NCI-H345 treated with DMSO at 0.1 percent for 48 hours (cell line): ENCODE data around the gene PDCD7.
"Not testable (repeated sequence)": the region's sequence is repeated elsewhere in the genome, so short reads cannot be mapped to it uniquely, and the experiment has no call there.

Experiments used
- DNase-seq: peaks from one replicate; lab custom pipeline; 2025; ENCODE audit not compliant: unreplicated experiment; lab: John Stamatoyannopoulos, UW

Gene PDCD7, protein sequence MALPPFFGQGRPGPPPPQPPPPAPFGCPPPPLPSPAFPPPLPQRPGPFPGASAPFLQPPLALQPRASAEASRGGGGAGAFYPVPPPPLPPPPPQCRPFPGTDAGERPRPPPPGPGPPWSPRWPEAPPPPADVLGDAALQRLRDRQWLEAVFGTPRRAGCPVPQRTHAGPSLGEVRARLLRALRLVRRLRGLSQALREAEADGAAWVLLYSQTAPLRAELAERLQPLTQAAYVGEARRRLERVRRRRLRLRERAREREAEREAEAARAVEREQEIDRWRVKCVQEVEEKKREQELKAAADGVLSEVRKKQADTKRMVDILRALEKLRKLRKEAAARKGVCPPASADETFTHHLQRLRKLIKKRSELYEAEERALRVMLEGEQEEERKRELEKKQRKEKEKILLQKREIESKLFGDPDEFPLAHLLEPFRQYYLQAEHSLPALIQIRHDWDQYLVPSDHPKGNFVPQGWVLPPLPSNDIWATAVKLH

DNA sequence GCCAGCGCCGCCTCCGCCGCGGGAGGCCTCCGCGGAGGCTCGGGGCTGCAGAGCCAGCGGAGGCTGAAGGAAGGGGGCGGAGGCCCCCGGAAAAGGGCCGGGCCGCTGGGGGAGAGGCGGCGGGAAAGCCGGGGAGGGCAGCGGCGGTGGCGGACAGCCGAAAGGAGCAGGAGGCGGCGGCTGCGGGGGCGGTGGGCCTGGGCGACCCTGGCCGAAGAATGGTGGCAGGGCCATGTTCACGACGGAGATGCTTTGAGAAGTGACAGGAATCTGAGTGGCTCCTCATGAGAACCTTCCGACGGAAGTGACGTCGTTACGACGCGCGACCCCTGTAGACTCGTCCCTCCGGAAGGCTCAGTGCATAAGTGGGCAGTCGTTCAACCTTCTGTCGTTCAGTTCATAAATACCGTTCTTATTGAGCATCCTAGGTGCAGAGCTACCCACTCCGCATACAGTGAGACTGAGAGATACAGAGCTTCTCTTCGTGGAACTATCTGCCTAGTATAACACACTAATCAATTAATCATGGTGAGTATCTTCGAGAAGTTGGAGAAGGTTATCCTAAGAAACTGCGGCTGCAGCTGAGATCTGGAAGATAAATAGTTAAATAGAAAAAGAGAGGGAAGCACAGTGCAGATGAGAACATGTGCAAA, at the start of gene PDCD7:
Gene PDCD7, minus strand, starts transcription at position 261 of the 653 bp plus-strand sequence. Its CDS starts 27 bp downstream, at position 234.
- peak; percentile 62 for DNase-seq

DNA sequence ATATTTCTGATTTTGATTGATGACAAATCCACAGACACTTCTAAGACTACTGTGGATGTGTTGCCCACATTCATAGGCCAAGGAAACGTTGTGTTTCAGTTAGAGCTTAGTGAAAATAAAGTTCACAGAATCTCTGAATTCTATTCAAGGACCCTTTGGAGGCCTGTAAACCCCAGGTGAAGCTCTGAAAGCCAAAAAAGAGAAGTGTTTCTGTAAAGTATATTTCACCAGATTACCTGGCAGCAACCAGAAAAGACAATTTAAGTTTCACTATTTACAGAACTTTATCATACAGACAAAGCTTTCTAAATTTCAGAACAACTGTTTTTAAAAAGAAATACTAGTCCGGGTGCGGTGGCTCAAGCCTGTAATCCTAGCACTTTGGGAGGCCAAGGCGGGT, 48.9 kb upstream of the PDCD7 start:
- no peak for DNase-seq

DNA sequence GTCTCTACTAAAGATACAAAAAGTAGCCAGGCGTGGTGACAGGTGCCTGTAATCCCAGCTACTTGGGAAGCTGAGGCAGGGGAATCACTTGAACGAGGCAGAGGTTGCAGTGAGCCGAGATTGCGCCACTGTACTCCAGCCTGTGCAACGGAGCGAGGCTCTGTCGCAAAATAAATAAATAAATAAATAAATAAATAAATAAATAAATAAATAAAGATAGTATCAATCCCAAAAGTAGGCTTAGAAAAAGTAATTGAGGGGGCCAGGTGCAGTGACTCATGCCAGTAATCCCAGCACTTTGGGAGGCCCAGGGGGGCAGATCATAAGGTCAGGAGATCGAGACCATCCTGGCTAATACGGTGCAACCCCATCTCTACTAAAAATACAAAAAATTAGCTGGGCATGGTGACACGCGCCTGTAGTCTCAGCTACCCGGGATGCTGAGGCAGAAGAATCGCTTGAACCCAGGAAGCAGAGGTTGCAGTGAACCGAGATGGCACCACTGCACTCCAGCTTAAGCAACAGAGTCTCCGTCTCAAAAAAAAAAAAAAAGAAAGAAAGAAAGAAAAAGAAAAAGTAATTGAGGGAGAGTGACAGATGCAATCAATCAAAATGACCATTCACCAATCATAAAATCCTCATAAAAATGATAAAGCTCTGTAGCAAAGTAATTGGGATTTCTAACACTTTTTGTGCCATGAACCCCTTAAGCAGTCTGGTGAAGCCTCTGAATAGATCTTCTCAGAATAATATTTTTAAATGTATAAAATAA, 48.2 kb upstream of the PDCD7 start:
- not testable (repeated sequence) for DNase-seq

DNA sequence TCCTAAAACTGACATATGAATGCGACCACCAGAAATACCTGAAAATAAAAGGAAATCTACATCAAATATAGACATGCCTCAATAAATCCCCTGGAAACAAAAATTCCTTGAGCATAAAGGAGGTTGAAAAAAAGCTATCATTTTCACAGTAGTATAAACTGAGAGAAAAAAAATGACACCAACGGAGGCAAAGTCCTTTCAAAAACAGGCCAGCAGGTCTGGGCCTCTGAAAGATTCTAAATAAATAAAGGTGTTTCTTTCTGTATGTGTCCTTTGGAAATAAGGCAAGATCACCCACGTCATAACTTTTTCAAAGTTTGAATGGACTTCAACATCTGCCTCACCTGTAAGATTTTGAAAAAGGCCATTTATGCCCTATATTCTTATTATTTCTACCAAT, 46.6 kb upstream of the PDCD7 start:
- DNase-seq, result no peak

DNA sequence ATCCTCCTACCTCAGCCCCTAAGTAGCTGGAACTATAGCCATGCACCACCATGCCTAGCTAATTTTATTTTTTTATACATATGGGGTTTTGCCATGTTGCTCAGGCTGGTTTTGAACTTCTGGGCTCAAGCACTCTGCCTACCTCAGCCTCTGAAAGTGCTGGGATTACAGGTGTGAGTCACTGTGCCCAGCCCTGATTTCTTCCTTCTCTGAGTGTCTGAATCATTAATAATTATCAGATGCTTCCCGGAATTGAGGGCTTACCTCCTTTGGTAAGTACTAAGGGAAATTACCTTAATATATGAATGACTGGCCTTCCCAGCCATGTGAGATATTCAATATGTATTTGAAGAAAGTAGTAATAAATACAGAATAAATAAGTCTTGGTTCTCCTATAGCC, 44.3 kb upstream of the PDCD7 start:
- no peak for DNase-seq

DNA sequence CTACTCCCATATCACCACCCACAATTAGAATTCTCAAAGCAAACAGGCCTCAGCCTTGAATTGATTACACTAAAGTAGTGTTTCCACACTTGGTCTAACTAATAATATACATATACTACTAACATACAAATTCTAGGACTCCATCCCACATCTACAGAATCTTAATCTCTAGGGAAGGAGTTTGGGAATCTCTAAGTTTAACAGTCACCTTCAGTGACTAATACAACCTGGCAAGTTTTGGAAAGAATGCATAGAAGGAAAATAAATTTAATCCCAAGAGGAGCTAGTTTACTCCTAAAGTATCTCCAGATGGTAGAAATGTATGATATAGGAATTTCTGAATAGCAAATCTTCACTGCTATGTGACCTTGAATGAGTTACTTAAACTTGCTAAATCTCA, 42.4 kb upstream of the PDCD7 start:
- DNase-seq, result no peak

DNA sequence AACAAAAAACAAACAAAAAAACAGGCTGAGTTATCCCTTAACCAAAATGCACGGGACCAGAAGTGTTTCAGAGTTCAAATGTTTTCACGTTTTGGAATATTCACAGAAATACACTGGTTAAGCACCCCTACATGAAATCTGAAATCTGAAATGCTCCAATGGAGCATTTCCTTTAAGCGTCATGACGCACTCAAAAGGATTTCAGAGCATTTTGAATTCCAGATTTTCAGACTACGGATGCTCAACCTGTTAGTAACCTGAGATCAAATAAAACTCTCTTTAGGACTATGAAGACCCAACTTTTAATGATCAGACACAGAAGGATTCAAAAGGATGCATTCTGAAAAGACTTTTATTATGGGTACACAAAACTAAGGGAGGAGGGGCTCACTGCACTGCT, 41.9 kb upstream of the PDCD7 start:
- DNase-seq, result no peak

DNA sequence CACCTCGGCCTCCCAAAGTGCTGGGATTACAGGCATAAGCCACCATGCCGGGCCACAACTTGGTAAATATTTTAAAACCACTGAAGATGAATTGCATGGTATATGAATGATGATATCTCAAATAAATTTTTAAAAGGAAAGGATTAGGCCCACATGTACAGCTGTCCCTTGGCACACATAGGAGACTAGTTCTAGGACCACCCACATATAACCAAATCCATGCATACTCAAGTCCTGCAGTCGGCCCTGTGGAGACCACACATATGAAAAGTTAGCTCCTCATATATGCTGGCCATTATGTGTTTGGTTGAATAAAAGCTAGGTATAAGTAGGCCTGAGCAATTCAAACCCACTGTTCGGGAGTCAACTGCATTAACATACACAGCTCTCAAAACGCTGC, 40.9 kb upstream of the PDCD7 start:
- DNase-seq, result no peak

DNA sequence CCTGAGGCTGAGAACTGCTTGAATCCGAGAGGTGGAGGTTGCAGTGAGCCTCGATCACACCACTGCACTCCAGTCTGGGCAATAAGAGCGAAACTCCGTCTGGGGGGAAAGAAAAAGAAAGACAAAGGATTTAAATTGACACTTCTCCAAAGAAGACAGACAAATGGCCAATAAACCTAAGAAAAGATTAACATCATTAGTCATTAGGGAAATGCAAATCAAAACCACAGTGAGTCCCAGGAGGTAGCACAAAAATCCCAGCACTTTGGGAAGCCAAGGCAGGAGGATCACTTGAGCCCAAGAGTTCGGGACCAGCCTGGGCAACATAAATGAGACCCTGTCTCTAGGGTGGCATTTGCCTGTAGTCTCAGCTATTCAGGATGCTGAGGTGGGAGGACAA, 38.9 kb upstream of the PDCD7 start:
- no peak for DNase-seq

DNA sequence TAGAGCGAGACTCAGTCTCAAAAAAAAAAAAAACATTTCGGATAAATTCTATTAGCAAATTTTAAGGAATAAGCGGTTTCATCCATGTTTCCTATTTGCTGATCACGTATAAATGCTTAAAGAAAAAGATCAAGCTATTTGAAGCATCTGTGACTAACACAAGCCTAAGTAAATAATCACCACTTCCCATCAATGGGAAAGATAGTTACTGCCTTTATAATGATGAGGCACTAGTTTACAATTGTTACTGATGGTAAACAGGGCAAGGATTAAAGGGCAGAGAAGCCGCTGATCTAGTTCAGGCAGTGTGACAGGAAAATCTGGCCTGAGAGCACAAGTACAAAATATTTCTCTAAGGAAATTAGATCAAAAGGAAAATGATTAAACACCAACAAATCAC, 37.8 kb upstream of the PDCD7 start:
- no peak for DNase-seq

DNA sequence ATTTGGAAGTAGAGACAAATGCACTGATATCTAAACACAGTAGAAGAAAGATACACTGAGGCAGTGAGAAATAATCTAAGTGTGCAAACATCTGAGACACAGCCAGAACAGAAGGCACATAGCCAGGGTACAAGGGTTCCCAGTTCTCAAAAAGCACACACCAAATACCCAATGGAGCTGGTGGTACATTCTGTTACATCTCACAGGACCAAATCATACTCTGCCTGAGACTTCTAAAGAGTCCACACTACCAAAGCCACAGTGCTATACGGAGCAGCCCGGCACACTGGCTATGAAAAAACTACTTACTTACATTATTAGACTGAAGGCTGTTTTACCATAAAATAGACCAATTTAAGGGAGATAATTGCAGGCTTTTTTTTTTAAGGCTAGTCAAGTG, 32.3 kb upstream of the PDCD7 start:
- no peak for DNase-seq

DNA sequence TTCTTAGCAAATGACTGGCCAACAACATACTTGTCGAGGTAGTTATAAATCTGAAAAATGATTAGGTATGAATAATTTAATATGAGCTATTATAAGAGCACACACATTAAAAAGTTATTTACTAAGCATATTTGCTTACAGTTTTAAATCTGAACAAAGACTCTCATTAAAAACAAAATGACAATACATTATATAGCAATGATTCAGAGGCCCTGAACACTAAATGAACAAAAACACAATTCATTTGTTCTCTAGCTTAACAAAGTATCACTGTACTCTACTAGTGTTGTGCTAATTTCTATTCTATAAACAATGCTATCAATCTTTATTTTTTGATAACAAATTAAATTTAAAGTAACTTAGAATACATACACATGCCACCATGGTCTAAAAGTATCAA, 30.5 kb upstream of the PDCD7 start:
- DNase-seq, result no peak

DNA sequence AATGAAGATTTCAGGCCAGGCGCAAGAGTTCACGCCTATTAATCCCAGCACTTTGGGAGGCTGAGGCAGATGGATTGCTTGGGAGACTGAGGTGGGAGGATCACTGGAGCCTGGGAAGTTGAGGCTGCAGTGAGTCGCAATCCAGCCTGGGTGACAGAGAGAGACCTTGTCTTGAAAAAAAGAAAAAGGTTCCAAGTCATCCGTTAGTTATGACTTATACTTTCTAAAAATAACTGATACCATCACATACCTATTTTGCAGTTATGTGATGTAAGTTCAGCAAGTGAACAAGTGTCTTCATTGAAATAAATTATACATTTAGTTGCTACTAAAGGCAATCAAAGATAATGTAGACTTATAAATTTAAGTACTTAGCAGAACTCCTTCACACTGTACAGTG, 29.4 kb upstream of the PDCD7 start:
- DNase-seq, result no peak

DNA sequence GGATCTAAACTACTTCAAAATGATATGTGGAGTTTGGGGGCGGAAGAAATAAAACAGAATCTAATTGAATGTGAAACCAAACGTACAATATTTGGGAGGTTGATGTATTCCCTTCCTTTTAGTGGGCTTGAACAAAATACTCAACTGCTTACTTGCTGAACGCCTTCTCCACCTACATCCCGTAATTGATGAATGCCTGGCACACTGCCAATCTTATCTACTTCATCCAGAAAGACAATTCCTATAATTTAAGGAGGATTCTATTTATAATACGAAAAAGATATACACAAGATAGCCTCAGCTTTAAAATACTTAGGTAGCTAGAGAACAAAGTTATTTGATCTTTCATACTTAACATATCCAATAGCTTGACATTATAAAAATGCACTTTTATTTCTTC, 23.1 kb upstream of the PDCD7 start:
- no peak for DNase-seq

DNA sequence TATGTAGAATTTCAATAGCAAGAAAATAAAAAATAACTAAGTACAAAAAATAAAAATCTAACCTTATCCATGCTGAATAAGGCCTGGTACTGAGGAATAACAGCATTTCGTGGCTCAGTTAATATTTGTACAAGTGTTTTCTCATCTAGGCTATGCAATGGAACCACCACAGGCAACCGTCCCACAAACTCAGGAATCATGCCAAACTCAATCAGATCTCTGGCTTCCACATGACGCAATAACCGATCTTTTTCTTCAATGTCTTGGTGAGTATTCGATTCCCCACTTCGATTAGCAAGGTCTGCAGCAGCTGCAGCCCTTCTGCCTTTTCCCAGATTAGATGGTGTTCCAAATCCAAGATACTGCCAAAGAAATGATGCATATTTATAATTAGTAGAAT, 21.1 kb upstream of the PDCD7 start:
- DNase-seq, result no peak

DNA sequence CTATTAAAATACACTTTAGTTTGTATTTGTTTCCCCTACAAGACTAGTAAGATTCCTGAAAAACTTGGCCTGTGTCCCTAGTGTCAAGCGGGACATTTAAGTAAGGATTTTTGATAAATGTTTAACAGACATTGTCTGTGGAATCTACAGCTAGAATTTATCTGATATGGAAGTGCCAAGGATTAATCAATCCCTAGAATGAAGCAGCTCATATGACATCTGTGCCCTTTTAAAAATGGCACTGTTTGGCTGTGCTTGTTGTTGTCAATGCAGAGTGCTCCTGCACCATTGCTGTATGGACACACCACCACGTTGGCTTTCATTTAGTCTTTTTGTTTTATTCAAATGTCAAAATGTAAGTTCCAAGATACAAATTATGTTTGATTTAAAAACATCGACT, 14.3 kb upstream of the PDCD7 start:
- DNase-seq, result no peak

DNA sequence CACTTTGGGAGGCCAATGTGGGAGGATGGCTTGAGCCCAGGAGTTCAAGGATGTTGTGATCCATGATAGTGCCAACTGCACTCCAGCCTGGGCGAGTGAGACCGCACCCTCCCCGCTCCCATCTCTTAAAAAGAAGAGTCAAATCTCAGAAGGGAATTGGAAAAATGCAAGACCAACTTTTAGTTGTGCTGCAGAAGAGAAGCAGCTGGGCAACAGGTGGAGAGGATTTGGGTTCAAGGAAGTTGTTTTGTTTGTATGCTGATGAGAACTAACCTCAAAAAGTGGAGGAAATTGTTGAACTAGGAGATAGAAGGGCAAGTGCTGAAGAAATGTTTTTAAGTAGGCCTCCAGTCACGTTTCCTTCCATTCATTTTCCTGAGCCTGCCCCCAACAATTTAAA, 12.8 kb upstream of the PDCD7 start:
- no peak for DNase-seq

DNA sequence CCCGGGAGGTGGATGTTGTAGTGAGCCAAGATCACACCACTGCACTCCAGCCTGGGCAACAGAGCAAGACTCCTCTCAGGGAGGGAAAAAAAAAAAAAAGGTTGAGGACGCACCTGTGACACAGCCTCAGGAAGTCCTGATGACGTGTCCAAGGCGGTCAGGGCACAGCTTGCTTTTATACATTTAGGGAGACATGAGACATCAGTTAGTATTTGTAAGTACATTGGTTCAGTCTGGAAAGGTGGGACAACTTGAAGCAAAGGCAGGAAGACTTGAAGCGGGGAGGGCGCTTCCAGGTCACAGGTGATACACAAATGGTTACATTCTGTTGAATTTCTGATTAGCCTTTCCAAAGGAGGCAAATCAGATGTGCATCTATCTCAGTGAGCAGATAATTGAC, 5.0 kb upstream of the PDCD7 start:
- DNase-seq, result not testable (repeated sequence)

DNA sequence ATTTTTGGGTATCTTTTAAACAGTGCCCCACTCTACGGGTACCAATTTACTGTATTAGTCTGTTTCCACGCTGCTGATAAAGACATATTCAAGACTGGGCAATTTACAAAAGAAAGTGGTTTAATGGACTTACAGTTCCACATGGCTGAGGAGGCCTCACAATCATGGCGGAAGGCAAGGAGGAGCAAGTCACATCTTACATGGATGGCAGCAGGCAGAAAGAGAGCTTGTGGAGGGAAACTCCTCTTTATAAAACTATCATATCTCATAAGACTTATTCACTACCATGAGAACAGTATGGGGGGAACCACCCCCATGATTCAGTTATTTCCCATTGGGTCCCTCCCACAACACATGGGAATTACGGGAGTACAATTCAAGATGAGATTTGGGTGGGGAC, 4.3 kb upstream of the PDCD7 start:
- DNase-seq, result not testable (repeated sequence)

DNA sequence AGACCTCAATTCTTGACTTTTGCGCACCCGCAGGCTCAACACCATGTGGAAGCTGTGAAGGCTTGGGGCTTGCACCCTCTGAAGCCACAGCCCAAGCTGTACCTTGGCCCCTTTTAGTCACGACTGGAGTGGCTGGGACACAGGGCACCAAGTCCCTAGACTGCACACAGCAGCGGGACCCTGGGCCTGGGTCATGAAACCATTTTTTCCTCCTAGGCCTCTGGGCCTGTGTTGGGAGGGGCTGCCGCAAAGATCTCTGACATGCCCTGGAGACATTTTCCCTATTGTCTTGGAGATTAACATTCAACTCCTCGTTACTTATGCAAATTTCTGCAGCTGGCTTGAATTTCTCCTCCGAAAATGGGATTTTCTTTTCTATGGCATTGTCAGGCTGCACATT, 3.5 kb upstream of the PDCD7 start:
- DNase-seq, result not testable (repeated sequence)

DNA sequence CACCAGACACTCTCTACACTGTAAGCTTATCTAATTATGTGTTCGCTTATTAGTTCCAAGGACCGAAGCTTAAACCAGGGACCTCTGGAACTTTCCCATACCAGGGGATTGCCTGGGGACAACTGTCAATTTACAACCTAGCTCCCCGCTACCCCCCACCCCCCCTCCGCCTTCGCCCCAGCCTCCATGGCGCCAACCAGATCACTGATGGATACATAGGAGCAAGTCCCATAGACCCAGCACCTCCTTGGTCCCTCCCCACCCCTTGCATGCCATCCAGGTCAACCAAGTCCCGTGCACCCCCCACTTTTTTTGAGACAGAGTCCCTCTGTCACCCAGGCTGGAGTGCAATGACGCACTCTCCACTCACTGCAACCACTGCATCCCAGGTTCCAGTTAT, 930 bp upstream of the PDCD7 start:
- no peak for DNase-seq
